Measurements from ENCODE around the gene SPAG17. TPM values are rescaled to one million over a fixed set of nuclear protein-coding genes. Genes with fewer than 3 reads are reported as not detected.

SPAG17 gene
- total and polyA plus RNA-seq, 2 donors (not counting 1 experiment from before 2014, with no cell fraction given) = 0.01 to 0.33 TPM

DNA sequence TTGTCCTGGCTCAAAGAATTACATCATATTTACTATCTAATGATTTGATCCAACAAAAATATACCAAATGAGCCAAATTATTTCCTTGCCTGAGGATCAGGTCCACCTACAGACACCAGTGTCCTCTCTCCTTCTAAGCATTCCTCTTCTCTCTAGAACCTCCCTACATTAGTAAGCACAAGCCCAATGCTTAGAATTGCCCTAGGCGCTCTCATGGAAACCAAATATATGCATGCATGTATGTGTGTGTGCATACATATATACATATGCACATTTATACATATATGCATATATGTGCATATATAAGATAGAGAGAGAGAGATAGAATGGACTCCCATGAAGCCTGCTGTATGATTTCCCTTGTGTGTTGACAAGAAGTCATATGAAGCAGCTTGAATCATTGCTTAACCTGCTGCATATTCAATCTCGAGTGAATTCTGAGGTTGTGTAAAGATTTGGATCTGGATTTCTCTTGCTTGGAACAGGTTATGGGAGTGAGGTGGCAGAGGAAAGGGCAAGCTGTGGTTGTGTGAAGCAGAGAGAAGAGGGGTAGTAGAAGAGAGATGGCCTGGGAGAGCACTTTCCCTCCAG, 66.1 kb downstream of the SPAG17 start:
- Histone ChIP-seq H2AFZ (ENCODE audit: low read length) (no peak overlapping the region), H3K9ac (ENCODE audit: insufficient read depth, low read length) (no peak overlapping the region), H3K4me1 (ENCODE audit: control insufficient read depth, extremely low read depth, insufficient read depth, low read length) (peaks cover 2% of the 10 kb centered on the region), H3K9me3 (ENCODE audit: control insufficient read depth, insufficient read depth, low read depth, low read length) (no peaks in the 10 kb centered on the region), H3K27ac (ENCODE audit: insufficient read depth, low read length) (no peak overlapping the region), H3K36me3 (ENCODE audit: control insufficient read depth, insufficient read depth, low read length) (no peaks in the 10 kb centered on the region), H3K27me3 (ENCODE audit: control insufficient read depth, insufficient read depth, low read length) (no peaks in the 10 kb centered on the region), H3K4me3 (replicated peaks in 1 of 4; ENCODE audit: control extremely low read depth in 1 of 4, insufficient read depth in 1 of 4, low read depth in 3 of 4, low read length in 4 of 4) (no peak overlapping the region), H4K20me1 (ENCODE audit: control insufficient read depth, extremely low read depth, insufficient read depth, low read length) (no peaks in the 10 kb centered on the region), H3K4me2 (ENCODE audit: extremely low read depth, insufficient read depth, low read length) (no peak overlapping the region), H3K79me2 (ENCODE audit: control insufficient read depth, insufficient read depth, low read length) (no peaks in the 10 kb centered on the region)
- TF ChIP-seq, protein P1, sequence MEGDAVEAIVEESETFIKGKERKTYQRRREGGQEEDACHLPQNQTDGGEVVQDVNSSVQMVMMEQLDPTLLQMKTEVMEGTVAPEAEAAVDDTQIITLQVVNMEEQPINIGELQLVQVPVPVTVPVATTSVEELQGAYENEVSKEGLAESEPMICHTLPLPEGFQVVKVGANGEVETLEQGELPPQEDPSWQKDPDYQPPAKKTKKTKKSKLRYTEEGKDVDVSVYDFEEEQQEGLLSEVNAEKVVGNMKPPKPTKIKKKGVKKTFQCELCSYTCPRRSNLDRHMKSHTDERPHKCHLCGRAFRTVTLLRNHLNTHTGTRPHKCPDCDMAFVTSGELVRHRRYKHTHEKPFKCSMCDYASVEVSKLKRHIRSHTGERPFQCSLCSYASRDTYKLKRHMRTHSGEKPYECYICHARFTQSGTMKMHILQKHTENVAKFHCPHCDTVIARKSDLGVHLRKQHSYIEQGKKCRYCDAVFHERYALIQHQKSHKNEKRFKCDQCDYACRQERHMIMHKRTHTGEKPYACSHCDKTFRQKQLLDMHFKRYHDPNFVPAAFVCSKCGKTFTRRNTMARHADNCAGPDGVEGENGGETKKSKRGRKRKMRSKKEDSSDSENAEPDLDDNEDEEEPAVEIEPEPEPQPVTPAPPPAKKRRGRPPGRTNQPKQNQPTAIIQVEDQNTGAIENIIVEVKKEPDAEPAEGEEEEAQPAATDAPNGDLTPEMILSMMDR (conservative IDR thresholded peaks at IDR 0.05 in 1 of 2, IDR thresholded peaks at IDR 0.05 in 1 of 2; ENCODE audit: low read depth in 1 of 2, low read length in 2 of 2) = no peak
- TF ChIP-seq EZH2 (IDR thresholded peaks at IDR 0.05; ENCODE audit: low read length, missing control alignments) = no peak
- no peak for DNase-seq (ENCODE audit: low read depth in 2 of 2)

DNA sequence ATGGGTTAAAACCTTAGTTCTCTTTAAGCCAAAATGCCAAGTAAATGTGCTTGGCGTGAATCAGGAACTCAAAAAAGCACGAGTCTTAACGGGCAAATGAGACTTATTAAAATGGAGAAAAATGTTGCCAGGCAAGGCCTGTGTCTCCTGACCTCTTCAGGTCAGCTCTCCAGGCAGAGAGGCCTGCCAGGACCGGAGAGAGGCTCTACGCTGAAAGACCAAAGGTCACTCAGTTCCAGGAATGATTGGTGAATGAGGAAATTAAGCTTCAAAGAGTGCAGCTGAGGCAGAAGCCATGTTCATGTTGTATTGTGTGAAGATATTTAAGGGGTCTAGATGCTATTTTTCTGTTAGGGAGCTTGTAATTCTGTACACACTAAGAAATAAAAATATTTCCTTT, 66.6 kb downstream of the SPAG17 start:
- Histone ChIP-seq H3K4me3 (replicated peaks in 1 of 4; ENCODE audit: control extremely low read depth in 1 of 4, insufficient read depth in 1 of 4, low read depth in 3 of 4, low read length in 4 of 4) (no peak overlapping the region), H3K9me3 (ENCODE audit: control insufficient read depth, insufficient read depth, low read depth, low read length) (no peaks in the 10 kb centered on the region), H3K4me2 (ENCODE audit: extremely low read depth, insufficient read depth, low read length) (no peak overlapping the region), H2AFZ (ENCODE audit: low read length) (no peak overlapping the region), H3K36me3 (ENCODE audit: control insufficient read depth, insufficient read depth, low read length) (no peaks in the 10 kb centered on the region), H3K79me2 (ENCODE audit: control insufficient read depth, insufficient read depth, low read length) (no peaks in the 10 kb centered on the region), H3K27me3 (ENCODE audit: control insufficient read depth, insufficient read depth, low read length) (no peaks in the 10 kb centered on the region), H4K20me1 (ENCODE audit: control insufficient read depth, extremely low read depth, insufficient read depth, low read length) (no peaks in the 10 kb centered on the region), H3K9ac (ENCODE audit: insufficient read depth, low read length) (no peak overlapping the region), H3K27ac (ENCODE audit: insufficient read depth, low read length) (no peak overlapping the region), H3K4me1 (ENCODE audit: control insufficient read depth, extremely low read depth, insufficient read depth, low read length) (peaks cover 2% of the 10 kb centered on the region)
- no peak for DNase-seq (ENCODE audit: low read depth in 2 of 2)
- TF ChIP-seq, protein P1 (conservative IDR thresholded peaks at IDR 0.05 in 1 of 2, IDR thresholded peaks at IDR 0.05 in 1 of 2; ENCODE audit: low read depth in 1 of 2, low read length in 2 of 2) = no peak
- TF ChIP-seq EZH2 (IDR thresholded peaks at IDR 0.05; ENCODE audit: low read length, missing control alignments) = no peak

DNA sequence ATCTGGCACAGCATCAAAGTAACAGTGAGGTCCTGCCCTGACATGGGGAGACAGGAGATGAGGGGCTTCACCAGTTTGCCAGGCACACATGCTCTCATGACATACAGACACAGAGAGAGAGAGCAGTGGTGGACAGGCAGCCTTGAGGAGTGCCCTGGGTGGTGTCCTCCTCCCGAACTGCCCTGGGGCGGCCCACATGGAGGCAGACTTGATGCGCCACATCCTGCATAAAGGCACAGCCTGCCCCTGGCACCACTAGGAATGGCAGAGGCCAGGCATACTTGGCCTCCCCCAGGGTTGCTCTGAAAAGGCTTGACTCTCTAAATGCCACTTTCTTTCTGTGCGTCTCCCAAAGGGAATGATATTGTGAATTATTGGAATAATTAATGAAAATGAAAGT, 67.5 kb downstream of the SPAG17 start:
- no peaks in the 10 kb centered on the region for H4K20me1 ChIP-seq (ENCODE audit: control insufficient read depth, extremely low read depth, insufficient read depth, low read length)
- no peak overlapping the region for H3K27ac ChIP-seq (ENCODE audit: insufficient read depth, low read length)
- no peak overlapping the region for H3K4me3 ChIP-seq (replicated peaks in 1 of 4; ENCODE audit: control extremely low read depth in 1 of 4, insufficient read depth in 1 of 4, low read depth in 3 of 4, low read length in 4 of 4)
- no peak overlapping the region for H3K9ac ChIP-seq (ENCODE audit: insufficient read depth, low read length)
- no peak for DNase-seq (ENCODE audit: low read depth in 2 of 2)
- H3K27me3 ChIP-seq (ENCODE audit: control insufficient read depth, insufficient read depth, low read length) = no peaks in the 10 kb centered on the region
- H3K79me2 ChIP-seq (ENCODE audit: control insufficient read depth, insufficient read depth, low read length) = no peaks in the 10 kb centered on the region
- H3K36me3 ChIP-seq (ENCODE audit: control insufficient read depth, insufficient read depth, low read length) = no peaks in the 10 kb centered on the region
- no peaks in the 10 kb centered on the region for H3K9me3 ChIP-seq (ENCODE audit: control insufficient read depth, insufficient read depth, low read depth, low read length)
- H2AFZ ChIP-seq (ENCODE audit: low read length) = no peak overlapping the region
- H3K4me1 ChIP-seq (ENCODE audit: control insufficient read depth, extremely low read depth, insufficient read depth, low read length) = peaks cover 2% of the 10 kb centered on the region
- H3K4me2 ChIP-seq (ENCODE audit: extremely low read depth, insufficient read depth, low read length) = no peak overlapping the region
- TF ChIP-seq, protein P1 (conservative IDR thresholded peaks at IDR 0.05 in 1 of 2, IDR thresholded peaks at IDR 0.05 in 1 of 2; ENCODE audit: low read depth in 1 of 2, low read length in 2 of 2) = no peak
- no peak for TF ChIP-seq EZH2 (IDR thresholded peaks at IDR 0.05; ENCODE audit: low read length, missing control alignments)
